ENCODE measurements around the gene GATAD2A. TPM values are rescaled to one million over a fixed set of nuclear protein-coding genes. Genes with fewer than 3 reads are reported as not detected.

GATAD2A gene
- total and polyA plus RNA-seq, 2 of the 13 experiments (the other 11 are each of a cell fraction or from before 2014, with no cell fraction given), result 16.8 to 28.6 TPM

- no peak overlapping the region for H3K9ac ChIP-seq (ENCODE audit: insufficient read depth, low read depth, low read length)
- ATAC-seq, result no peak
- no peak for FAIRE-seq
Observed at GRCh38 chr19:19451429-19452242, 46.2 kb downstream of the GATAD2A start.

More at GRCh38 chr19:19451429-19452242, 46.2 kb downstream of the GATAD2A start:
- WGBS (ENCODE audit: low lambda C conversion rate), result 90% methylated on average over 13 of the region's 13 CpGs
- DNase-seq (ENCODE audit: low spot score), result no peak
- ChIA-PET POLR2A (no interaction called here), CTCF (ENCODE audit: low intra/inter-chr PET ratio, low total read pairs) (no interaction called here)
- Histone ChIP-seq H3K27ac (ENCODE audit: extremely low read length, insufficient read depth, low read length) (no peak overlapping the region), H3K4me3 (replicated peaks in 1 of 3; ENCODE audit: insufficient read depth in 1 of 3, low read depth in 2 of 3, low read length in 3 of 3) (no peak overlapping the region), H3K36me3 (replicated peaks in 1 of 2; ENCODE audit: control insufficient read depth in 1 of 2, insufficient read depth in 2 of 2, low read length in 2 of 2) (peaks cover under 1 to 4% of the 10 kb centered on the region in 2 experiments; a peak in 1 of 5 replicates), H3K79me2 (ENCODE audit: insufficient read depth, low read length) (peaks cover 80% of the 10 kb centered on the region), H3K9me3 (ENCODE audit: low read length) (no peaks in the 10 kb centered on the region), H3K4me2 (ENCODE audit: low read depth, low read length) (no peak overlapping the region), H4K20me1 (ENCODE audit: insufficient read depth, low read length) (peaks cover 10% of the 10 kb centered on the region; the same call in 1 of the 2 replicates), H2AFZ (ENCODE audit: low read length) (no peak overlapping the region), H3K4me1 (ENCODE audit: insufficient read depth, low read length) (peaks cover 10% of the 10 kb centered on the region), H3K27me3 (ENCODE audit: control insufficient read depth in 1 of 2, insufficient read depth in 2 of 2, low read length in 2 of 2) (no peaks in the 10 kb centered on the region)
- BruUV-seq (replicated peaks), result no TSS peak
- intact Hi-C loops (cut with micrococcal nuclease; ENCODE audit: unreplicated experiment), result no loop called here
- TF ChIP-seq TAF15 (IDR thresholded peaks at IDR 0.05; ENCODE audit: low read depth, low read length, poor library complexity, severe bottlenecking) (no peak), ZNF770 (CRISPR knock-in tag; IDR thresholded peaks at IDR 0.05) (0 out of 2 replicates have a peak, but pooled peaks have one; percentile 55), RBFOX2 (IDR thresholded peaks at IDR 0.05; ENCODE audit: low read depth, low read length) (no peak)
- in situ Hi-C loops (cut with HindIII; ENCODE audit: extremely low pct_ligation_motif_present, low pct_unique_long_range_greater_than_20kb), result no loop called here
